HEK293 (cell line): Measurements from ENCODE around the gene C6orf89.
A peak's percentile ranks its signal among the peaks of the same experiment; 100 is the strongest.

ENCODE experiments used
- GFI1B ChIP-seq: fragments of 450-650 bp; formaldehyde crosslinking; IDR thresholded peaks from 2 replicates; pipeline ENCODE4 v1.5.1; 2016; ENCODE audit warnings: missing biosample characterization, missing genetic modification characterization
- MYNN ChIP-seq: fragments of 450-650 bp; formaldehyde crosslinking; IDR thresholded peaks from 2 replicates; pipeline ENCODE4 v1.5.1; 2016; ENCODE audit warnings: missing biosample characterization, missing genetic modification characterization, borderline replicate concordance
- PATZ1 ChIP-seq: fragments of 450-650 bp; formaldehyde crosslinking; IDR thresholded peaks from 2 replicates; pipeline ENCODE4 v1.5.1; 2016; ENCODE audit warnings: missing biosample characterization, missing genetic modification characterization
- PRDM1 ChIP-seq: fragments of 450-650 bp; formaldehyde crosslinking; IDR thresholded peaks from 2 replicates; pipeline ENCODE4; 2016; ENCODE audit warnings: missing biosample characterization, missing genetic modification characterization
- TCF7L2 ChIP-seq: IDR thresholded peaks from 2 replicates; pipeline ENCODE4 v1.6.1; 2011; ENCODE audit warnings: low read depth, mild to moderate bottlenecking, inconsistent platforms, low read length, moderate library complexity, borderline replicate concordance
- WT1 ChIP-seq: fragments of 450-650 bp; formaldehyde crosslinking; IDR thresholded peaks from 2 replicates; pipeline ENCODE4 v1.5.1; 2016; ENCODE audit warnings: missing biosample characterization, missing genetic modification characterization
- YY1 ChIP-seq: fragments of 450-650 bp; formaldehyde crosslinking; IDR thresholded peaks from 2 replicates; pipeline ENCODE4 v1.5.1; 2018; ENCODE audit warnings: missing biosample characterization, missing genetic modification characterization
- ZIC2 ChIP-seq: fragments of 450-650 bp; formaldehyde crosslinking; IDR thresholded peaks from 2 replicates; pipeline ENCODE4 v1.5.1; 2016; ENCODE audit warnings: missing biosample characterization, missing genetic modification characterization
- ZNF112 ChIP-seq: fragments of 450-650 bp; formaldehyde crosslinking; IDR thresholded peaks from 2 replicates; pipeline ENCODE4 v1.5.0; 2017; ENCODE audit warnings: missing biosample characterization, missing genetic modification characterization
- ZNF132 ChIP-seq: fragments of 450-650 bp; formaldehyde crosslinking; IDR thresholded peaks from 2 replicates; pipeline ENCODE4 v1.5.1; 2017; ENCODE audit warnings: missing biosample characterization, missing genetic modification characterization, borderline replicate concordance
- ZNF140 ChIP-seq: fragments of 450-650 bp; formaldehyde crosslinking; IDR thresholded peaks from 2 replicates; pipeline ENCODE4 v1.5.1; 2016; ENCODE audit warnings: missing biosample characterization, missing genetic modification characterization
- ZNF146 ChIP-seq: fragments of 450-650 bp; formaldehyde crosslinking; IDR thresholded peaks from 2 replicates; pipeline ENCODE4 v1.5.1; 2016; ENCODE audit warnings: missing biosample characterization, missing genetic modification characterization
- ZNF157 ChIP-seq: fragments of 450-650 bp; formaldehyde crosslinking; IDR thresholded peaks from 2 replicates; pipeline ENCODE4 v1.5.1; 2016; ENCODE audit warnings: missing biosample characterization, missing genetic modification characterization
- ZNF214 ChIP-seq: fragments of 450-650 bp; formaldehyde crosslinking; IDR thresholded peaks from 2 replicates; pipeline ENCODE4 v1.5.1; 2017; ENCODE audit warnings: missing biosample characterization, mild to moderate bottlenecking, missing genetic modification characterization, borderline replicate concordance
- ZNF239 ChIP-seq: fragments of 450-650 bp; formaldehyde crosslinking; IDR thresholded peaks from 2 replicates; pipeline ENCODE4 v1.5.1; 2016; ENCODE audit warnings: missing biosample characterization, missing genetic modification characterization
- ZNF37A ChIP-seq: fragments of 450-650 bp; IDR thresholded peaks from 2 replicates; pipeline ENCODE4 v1.5.1; 2018; ENCODE audit warnings: missing biosample characterization, missing genetic modification characterization
- ZNF423 ChIP-seq: fragments of 450-650 bp; formaldehyde crosslinking; IDR thresholded peaks from 2 replicates; pipeline ENCODE4 v1.5.1; 2016; ENCODE audit warnings: missing biosample characterization, missing genetic modification characterization
- ZNF488 ChIP-seq: fragments of 450-650 bp; formaldehyde crosslinking; IDR thresholded peaks from 2 replicates; pipeline ENCODE4 v1.5.1; 2016; ENCODE audit warnings: missing biosample characterization, missing genetic modification characterization
- ZNF529 ChIP-seq: fragments of 450-650 bp; formaldehyde crosslinking; IDR thresholded peaks from 2 replicates; pipeline ENCODE4 v1.5.1; 2017; ENCODE audit warnings: missing genetic modification characterization, missing biosample characterization; ENCODE audit not compliant: insufficient replicate concordance
- ZNF623 ChIP-seq: fragments of 450-650 bp; formaldehyde crosslinking; IDR thresholded peaks from 2 replicates; pipeline ENCODE4 v1.5.1; 2016; ENCODE audit warnings: missing biosample characterization, missing genetic modification characterization
- ZNF701 ChIP-seq: fragments of 450-650 bp; formaldehyde crosslinking; IDR thresholded peaks from 2 replicates; pipeline ENCODE4 v1.5.1; 2016; ENCODE audit warnings: missing biosample characterization, missing genetic modification characterization
- ZNF707 ChIP-seq: fragments of 450-650 bp; formaldehyde crosslinking; IDR thresholded peaks from 2 replicates; pipeline ENCODE4 v1.5.1; 2016; ENCODE audit warnings: missing biosample characterization, missing genetic modification characterization
- ZNF747 ChIP-seq: fragments of 450-650 bp; formaldehyde crosslinking; IDR thresholded peaks from 2 replicates; pipeline ENCODE4 v1.5.1; 2016; ENCODE audit warnings: missing biosample characterization, missing genetic modification characterization
- ZNF776 ChIP-seq: fragments of 450-650 bp; formaldehyde crosslinking; IDR thresholded peaks from 2 replicates; pipeline ENCODE4 v1.5.0; 2017; ENCODE audit warnings: missing biosample characterization, missing genetic modification characterization, borderline replicate concordance
- ZNF837 ChIP-seq: fragments of 450-650 bp; formaldehyde crosslinking; IDR thresholded peaks from 2 replicates; pipeline ENCODE4 v1.5.1; 2016; ENCODE audit warnings: missing biosample characterization, missing genetic modification characterization
- ZSCAN16 ChIP-seq: fragments of 450-650 bp; formaldehyde crosslinking; IDR thresholded peaks from 2 replicates; pipeline ENCODE4 v1.5.1; 2016; ENCODE audit warnings: missing biosample characterization, missing genetic modification characterization
- ZSCAN30 ChIP-seq: fragments of 450-650 bp; IDR thresholded peaks from 2 replicates; pipeline ENCODE4 v1.5.1; 2018; ENCODE audit warnings: missing biosample characterization, mild to moderate bottlenecking, missing genetic modification characterization, moderate library complexity
- ZXDB ChIP-seq: fragments of 450-650 bp; formaldehyde crosslinking; IDR thresholded peaks from 2 replicates; pipeline ENCODE4 v1.5.1; 2016; ENCODE audit warnings: missing biosample characterization, missing genetic modification characterization
- TF ChIP-seq, protein P1 (sequence below): fragments of 450-650 bp; formaldehyde crosslinking; IDR thresholded peaks from 2 replicates; pipeline ENCODE4 v1.5.1; 2016; ENCODE audit warnings: missing biosample characterization, missing genetic modification characterization
- TF ChIP-seq, protein P2 (sequence below): fragments of 450-650 bp; formaldehyde crosslinking; IDR thresholded peaks from 2 replicates; pipeline ENCODE4 v1.5.1; 2016; ENCODE audit warnings: missing biosample characterization, missing genetic modification characterization
- TF ChIP-seq, protein P3 (sequence below): fragments of 450-650 bp; formaldehyde crosslinking; IDR thresholded peaks from 2 replicates; pipeline ENCODE4 v1.5.1; 2016; ENCODE audit warnings: missing biosample characterization, missing genetic modification characterization
- TF ChIP-seq, protein P4 (sequence below): fragments of 450-650 bp; formaldehyde crosslinking; IDR thresholded peaks from 2 replicates; pipeline ENCODE4; 2016; ENCODE audit warnings: missing biosample characterization, missing genetic modification characterization

The C6orf89 gene

DNA sequence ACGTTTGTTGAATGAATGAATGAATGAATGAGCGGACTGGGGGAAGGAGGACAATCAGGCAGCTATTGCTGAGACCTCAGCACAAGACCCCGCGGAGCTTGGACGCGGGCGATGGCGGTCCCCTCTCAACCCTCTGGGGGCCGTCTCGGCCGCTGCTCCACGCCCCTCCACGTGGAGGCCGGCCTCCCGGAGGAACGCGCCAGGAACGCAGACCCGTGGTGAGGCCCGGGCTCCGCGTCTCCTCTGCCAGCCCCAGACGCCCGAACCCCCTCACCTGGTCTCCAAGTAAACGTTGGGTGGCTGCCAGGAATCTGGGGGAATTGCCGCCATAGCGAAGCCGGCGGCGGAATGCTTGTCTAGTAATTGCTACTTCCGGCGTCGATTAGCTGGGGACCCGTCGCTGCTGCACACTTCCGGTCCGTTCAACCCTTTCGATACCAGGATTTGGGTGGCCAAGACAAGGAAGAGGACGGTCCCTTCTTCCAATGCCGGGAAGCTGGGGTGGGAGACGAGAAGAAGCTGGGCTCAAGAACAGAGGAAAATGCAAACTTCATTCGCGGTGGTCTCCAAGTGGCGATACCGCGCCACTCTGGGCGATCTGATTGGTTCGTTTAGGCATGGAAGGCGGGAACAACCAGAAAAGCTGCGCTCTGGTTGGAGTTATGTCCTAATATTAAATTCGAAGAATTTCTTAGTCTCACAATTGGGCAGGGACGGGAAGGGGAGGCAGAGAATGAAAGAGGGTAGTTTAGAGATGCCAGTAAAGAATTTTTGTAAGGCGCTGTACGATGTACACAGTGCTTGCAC lies 11.1 kb upstream of the C6orf89 start, which contains the start of gene PPIL1 (continued):
- TF ChIP-seq, protein P1, sequence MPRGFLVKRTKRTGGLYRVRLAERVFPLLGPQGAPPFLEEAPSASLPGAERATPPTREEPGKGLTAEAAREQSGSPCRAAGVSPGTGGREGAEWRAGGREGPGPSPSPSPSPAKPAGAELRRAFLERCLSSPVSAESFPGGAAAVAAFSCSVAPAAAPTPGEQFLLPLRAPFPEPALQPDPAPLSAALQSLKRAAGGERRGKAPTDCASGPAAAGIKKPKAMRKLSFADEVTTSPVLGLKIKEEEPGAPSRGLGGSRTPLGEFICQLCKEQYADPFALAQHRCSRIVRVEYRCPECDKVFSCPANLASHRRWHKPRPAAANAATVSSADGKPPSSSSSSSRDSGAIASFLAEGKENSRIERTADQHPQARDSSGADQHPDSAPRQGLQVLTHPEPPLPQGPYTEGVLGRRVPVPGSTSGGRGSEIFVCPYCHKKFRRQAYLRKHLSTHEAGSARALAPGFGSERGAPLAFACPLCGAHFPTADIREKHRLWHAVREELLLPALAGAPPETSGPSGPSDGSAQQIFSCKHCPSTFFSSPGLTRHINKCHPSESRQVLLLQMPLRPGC (tag by site-specific recombination): peak; percentile 93
- TF ChIP-seq ZNF701 (tag by site-specific recombination) (no peak), ZNF140 (tag by site-specific recombination) (no peak), ZNF837 (tag by site-specific recombination) (no peak), PRDM1 (tag by site-specific recombination) (no peak), ZSCAN30 (peak; percentile 97), ZNF623 (tag by site-specific recombination) (no peak; the same call in 1 of the 2 replicates), ZNF112 (tag by site-specific recombination) (no peak), GFI1B (peak; percentile 68), ZIC2 (peak; percentile 57), WT1 (tag by site-specific recombination) (no peak; the same call in 1 of the 2 replicates), TCF7L2 (no peak), ZNF132 (tag by site-specific recombination) (no peak), ZNF423 (tag by site-specific recombination) (0 out of 2 replicates have a peak, but pooled peaks have one; percentile 30), YY1 (peak; percentile 97), PATZ1 (tag by site-specific recombination) (peak; percentile 94), ZNF776 (tag by site-specific recombination) (no peak), MYNN (tag by site-specific recombination) (no peak), ZNF157 (tag by site-specific recombination) (no peak), ZNF37A (tag by site-specific recombination) (no peak), ZNF747 (no peak), ZNF214 (tag by site-specific recombination) (no peak), ZNF239 (tag by site-specific recombination) (no peak), ZSCAN16 (tag by site-specific recombination) (peak; percentile 68; the same call in 1 of the 2 replicates), ZNF488 (tag by site-specific recombination) (no peak), ZNF707 (no peak), ZNF529 (tag by site-specific recombination) (no peak), ZNF146 (tag by site-specific recombination) (peak; percentile 45; the same call in 1 of the 2 replicates), ZXDB (tag by site-specific recombination) (peak; percentile 97)
- TF ChIP-seq, protein P2, sequence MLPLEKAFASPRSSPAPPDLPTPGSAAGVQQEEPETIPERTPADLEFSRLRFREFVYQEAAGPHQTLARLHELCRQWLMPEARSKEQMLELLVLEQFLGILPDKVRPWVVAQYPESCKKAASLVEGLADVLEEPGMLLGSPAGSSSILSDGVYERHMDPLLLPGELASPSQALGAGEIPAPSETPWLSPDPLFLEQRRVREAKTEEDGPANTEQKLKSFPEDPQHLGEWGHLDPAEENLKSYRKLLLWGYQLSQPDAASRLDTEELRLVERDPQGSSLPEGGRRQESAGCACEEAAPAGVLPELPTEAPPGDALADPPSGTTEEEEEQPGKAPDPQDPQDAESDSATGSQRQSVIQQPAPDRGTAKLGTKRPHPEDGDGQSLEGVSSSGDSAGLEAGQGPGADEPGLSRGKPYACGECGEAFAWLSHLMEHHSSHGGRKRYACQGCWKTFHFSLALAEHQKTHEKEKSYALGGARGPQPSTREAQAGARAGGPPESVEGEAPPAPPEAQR (tag by site-specific recombination): 0 out of 2 replicates have a peak, but pooled peaks have one; percentile 40
- TF ChIP-seq, protein P3, sequence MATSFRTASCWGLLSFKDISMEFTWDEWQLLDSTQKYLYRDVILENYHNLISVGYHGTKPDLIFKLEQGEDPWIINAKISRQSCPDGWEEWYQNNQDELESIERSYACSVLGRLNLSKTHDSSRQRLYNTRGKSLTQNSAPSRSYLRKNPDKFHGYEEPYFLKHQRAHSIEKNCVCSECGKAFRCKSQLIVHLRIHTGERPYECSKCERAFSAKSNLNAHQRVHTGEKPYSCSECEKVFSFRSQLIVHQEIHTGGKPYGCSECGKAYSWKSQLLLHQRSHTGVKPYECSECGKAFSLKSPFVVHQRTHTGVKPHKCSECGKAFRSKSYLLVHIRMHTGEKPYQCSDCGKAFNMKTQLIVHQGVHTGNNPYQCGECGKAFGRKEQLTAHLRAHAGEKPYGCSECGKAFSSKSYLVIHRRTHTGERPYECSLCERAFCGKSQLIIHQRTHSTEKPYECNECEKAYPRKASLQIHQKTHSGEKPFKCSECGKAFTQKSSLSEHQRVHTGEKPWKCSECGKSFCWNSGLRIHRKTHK: no peak
- TF ChIP-seq, protein P4, sequence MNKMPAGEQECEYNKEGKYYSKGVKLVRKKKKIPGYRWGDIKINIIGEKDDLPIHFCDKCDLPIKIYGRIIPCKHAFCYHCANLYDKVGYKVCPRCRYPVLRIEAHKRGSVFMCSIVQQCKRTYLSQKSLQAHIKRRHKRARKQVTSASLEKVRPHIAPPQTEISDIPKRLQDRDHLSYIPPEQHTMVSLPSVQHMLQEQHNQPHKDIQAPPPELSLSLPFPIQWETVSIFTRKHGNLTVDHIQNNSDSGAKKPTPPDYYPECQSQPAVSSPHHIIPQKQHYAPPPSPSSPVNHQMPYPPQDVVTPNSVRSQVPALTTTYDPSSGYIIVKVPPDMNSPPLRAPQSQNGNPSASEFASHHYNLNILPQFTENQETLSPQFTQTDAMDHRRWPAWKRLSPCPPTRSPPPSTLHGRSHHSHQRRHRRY: no peak
